CD4-positive, alpha-beta T cell treated with Interleukin-12 subunit alpha and Interleukin-12 subunit beta, for 1 hour (primary cell): ENCODE measurements around the gene ANKDD1B.

Experiments
- DNase-seq: peaks from one replicate; pipeline ENCODE4 v3.0.0-alpha.2; 2020

The ANKDD1B gene

DNA sequence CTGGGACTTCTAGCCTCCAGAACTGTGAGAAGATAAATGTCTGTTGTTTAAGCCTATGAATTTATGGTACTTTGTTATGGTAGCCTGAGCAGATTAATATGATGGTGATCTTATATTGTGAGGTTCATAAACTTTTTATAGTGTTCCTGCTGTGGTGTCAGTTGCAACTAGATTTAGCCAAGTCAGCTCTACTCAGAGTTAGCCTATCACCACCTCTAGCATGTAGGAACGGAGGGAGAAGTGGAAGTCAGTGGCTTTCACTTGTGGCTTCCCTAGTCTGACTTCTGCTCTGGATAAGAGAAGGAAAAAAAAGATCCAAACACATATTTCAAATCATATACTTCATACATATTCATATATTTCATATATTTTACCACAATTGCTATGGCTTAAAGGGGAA, 99.4 kb downstream of the ANKDD1B start:
- DNase-seq = no peak

DNA sequence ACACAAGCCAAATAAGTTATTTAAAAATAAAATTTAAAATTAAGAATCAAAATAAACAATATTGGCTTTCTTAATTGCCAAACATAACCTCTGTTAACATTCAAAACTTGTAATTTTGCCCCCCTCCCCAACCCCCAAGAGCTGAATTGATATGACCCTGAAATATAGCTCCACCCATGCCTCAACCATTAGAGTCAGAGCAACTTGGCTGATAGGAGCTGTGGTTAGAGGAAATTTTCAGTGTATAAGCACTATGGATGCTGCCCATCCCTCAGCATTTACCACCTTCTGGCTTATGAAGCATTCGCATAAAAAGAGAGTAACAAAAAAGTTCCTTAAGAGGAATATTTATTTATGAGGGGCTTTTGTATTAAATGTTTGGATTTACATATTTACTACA, 99.9 kb downstream of the ANKDD1B start:
- DNase-seq = no peak

DNA sequence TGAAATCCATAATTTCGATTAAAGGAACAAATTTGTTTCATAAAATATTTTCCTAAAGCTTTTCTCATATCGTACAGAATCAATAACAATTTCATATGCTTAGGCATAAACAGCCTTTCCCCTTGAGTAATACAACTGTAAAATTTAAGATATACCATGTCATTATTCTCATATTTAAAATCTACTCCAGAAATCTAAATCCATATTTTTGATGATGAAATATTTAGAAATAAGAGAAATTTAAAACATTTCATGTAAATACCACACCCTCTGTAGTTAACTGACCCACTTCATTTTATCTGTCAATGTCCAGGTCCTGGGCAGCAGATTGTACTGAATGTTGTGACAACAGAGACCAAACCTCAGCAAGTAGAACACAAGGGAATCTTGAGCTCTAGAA, 100.8 kb downstream of the ANKDD1B start:
- DNase-seq = no peak

DNA sequence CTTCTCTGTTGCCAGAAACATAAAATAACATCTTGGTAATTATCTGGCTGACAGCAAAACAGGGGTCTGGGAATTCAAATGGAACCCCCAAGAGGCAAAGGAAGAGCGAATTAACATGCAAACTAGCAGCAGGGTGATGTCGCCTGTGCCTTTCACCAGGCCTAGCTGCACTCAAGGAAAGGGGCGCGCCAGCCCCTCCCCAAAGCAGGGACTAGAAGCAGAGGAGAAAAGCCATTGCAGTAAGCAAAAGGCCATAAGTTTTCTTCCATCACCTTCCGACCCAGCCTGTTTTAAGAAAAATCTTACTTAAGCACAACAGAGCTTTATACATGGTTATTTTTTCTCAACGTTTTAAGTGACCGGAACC, 105.4 kb downstream of the ANKDD1B start:
- DNase-seq = no peak

DNA sequence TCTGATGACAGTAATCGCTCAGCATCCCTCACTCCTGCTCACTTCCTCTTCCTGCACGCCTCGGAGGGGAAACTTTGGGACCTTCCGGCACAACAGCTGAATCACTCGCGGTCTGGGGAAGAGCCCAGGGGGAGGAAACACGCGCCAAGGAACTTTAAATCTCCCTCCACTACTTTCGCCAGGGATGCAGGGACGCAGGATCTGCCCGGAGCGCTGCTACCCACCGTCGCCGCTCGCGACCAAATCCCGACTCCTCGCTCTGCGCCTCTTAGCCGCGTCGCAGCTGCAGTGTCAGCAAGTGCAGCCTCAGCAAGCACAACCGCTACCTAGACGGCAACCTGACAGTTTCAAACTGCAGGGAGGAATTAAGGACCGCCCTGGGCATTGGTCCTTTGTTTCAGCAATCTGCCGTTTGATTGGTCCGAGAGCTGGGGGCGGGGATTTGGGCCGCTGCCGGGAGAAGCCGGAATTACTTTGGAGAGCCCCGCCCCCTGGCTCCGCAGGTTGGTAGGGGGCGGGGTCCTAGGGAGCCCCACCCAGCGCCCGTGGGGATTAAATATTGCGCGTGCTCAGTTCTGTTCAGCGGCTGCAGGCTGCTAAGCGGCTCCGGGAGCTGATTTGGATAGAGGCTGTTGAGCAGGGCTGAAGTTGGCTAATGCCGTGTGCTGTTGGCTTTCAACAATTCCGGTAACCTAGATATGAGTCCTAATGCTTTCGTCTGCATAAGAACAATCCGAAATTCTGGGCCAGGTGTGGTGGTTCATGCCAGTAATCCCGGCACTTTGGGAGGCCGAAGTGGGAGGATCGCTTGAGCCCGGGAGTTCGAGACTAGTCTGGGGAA, 106.0 kb downstream of the ANKDD1B start, which contains the start of gene POC5:
POC5 (minus strand) TSS at position 356 of the 841 bp plus-strand sequence. CDS start 4,500 bp downstream, outside the sequence.
- DNase-seq = peak; percentile 99

DNA sequence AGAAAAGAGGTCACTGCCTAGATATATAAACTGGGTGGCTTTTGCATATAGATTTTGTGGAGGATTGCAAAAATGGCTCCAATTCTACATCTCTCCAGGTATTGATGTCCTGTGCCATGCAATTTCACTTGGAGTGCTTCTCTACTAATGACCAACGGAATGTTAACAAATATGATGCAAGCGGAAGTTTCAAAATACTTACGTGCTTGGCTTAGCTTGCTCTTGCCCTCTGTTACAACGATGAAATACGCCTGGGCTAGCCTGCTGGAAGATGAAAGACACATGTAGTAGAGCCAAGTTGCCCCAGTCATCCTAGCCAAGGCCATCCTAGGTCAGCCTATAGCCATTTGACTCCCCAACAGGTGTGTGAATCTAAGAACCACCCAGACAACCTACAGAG, 109.6 kb downstream of the ANKDD1B start:
- no peak for DNase-seq
